OCI-LY7 (cell line): ENCODE results near the gene AHNAK2. TPM values are rescaled to one million over a fixed set of nuclear protein-coding genes. Genes with fewer than 3 reads are reported as not detected.

Experiments used
- BruUV-seq: library from RNA; stranded (reverse); fragments of 400-500 nt; replicated peaks from 2 replicates; lab custom pipeline; 2021; lab: Mats Ljungman, UMichigan
- CTCF ChIA-PET: fragments of 300-600 bp; sonication (Branson Sonifier 250); formaldehyde crosslinking; loops from one replicate; lab custom pipeline; 2022; ENCODE audit warnings: antibody characterized with exemption; ENCODE audit not compliant: unreplicated experiment; lab: Charles Lee
- POLR2A ChIA-PET: fragments of 300-600 bp; sonication (Branson Sonifier 250); formaldehyde crosslinking; loops from one replicate; lab custom pipeline; 2022; ENCODE audit warnings: antibody characterized with exemption; lab: Charles Lee
- DNase-seq: peaks from one replicate; pipeline ENCODE4 v3.0.0-alpha.2; 2015; ENCODE audit warnings: low spot score
- H2AFZ ChIP-seq: fragments of 200-600 bp; sonication (generic), shearing (Covaris generic); 2 replicates; pipeline ENCODE4 v1.6.1; 2014; ENCODE audit warnings: mild to moderate bottlenecking, antibody characterized with exemption, low read length, moderate library complexity
- H3K27ac ChIP-seq: fragments of 200-600 bp; sonication (generic); 2 replicates; pipeline ENCODE4 v1.5.1; 2014; ENCODE audit warnings: mixed run types, low read depth, mild to moderate bottlenecking, moderate library complexity, low read length, inconsistent platforms; ENCODE audit not compliant: poor library complexity, severe bottlenecking
- H3K36me3 ChIP-seq: fragments of 200-600 bp; sonication (generic); 2 replicates; pipeline ENCODE4 v1.6.1; 2014; ENCODE audit warnings: mild to moderate bottlenecking, antibody characterized with exemption, low read length, moderate library complexity, mixed read lengths; ENCODE audit not compliant: insufficient read depth
- H3K4me1 ChIP-seq: fragments of 200-600 bp; sonication (generic); 2 replicates; pipeline ENCODE4 v1.5.1; 2014; ENCODE audit warnings: mild to moderate bottlenecking, low read length; ENCODE audit not compliant: insufficient read depth, poor library complexity, severe bottlenecking
- H3K4me2 ChIP-seq: fragments of 200-600 bp; sonication (generic); 2 replicates; pipeline ENCODE4 v1.6.1; 2014; ENCODE audit warnings: mild to moderate bottlenecking, low read length
- H3K4me3 ChIP-seq: fragments of 200-600 bp; sonication (generic); 2 replicates; pipeline ENCODE4 v1.5.1; 2014; ENCODE audit warnings: mild to moderate bottlenecking, low read depth, low read length; ENCODE audit not compliant: poor library complexity, severe bottlenecking
- H3K79me2 ChIP-seq: fragments of 200-600 bp; sonication (generic); 2 replicates; pipeline ENCODE4 v1.6.1; 2016; ENCODE audit warnings: low read depth, mild to moderate bottlenecking, low read length, moderate library complexity, mixed read lengths; ENCODE audit not compliant: insufficient read depth
- H3K9me2 ChIP-seq: fragments of 200-600 bp; sonication (generic); 2 replicates; pipeline ENCODE4 v1.6.1; 2016; ENCODE audit warnings: mild to moderate bottlenecking, low read length, mixed read lengths; ENCODE audit not compliant: insufficient read depth
- H3K9me3 ChIP-seq: fragments of 200-600 bp; sonication (generic); 2 replicates; pipeline ENCODE4 v1.6.1; 2014; ENCODE audit warnings: mild to moderate bottlenecking, mixed run types, low read length, mixed read lengths
- H4K20me1 ChIP-seq: fragments of 200-600 bp; sonication (generic); 2 replicates; pipeline ENCODE4 v1.6.1; 2014; ENCODE audit warnings: mild to moderate bottlenecking, antibody characterized with exemption, low read length, moderate library complexity, mixed read lengths; ENCODE audit not compliant: insufficient read depth
- CTCF ChIP-seq: fragments of 200-600 bp; sonication (generic); conservative IDR thresholded peaks from 2 replicates; pipeline ENCODE4 v1.5.1; 2014; ENCODE audit warnings: mild to moderate bottlenecking, antibody characterized with exemption, low read length, moderate library complexity, mixed read lengths
- EZH2phosphoT487 ChIP-seq: fragments of 200-600 bp; sonication (generic); IDR thresholded peaks from 2 replicates; pipeline ENCODE4 v1.6.1; 2018; ENCODE audit warnings: low read depth, borderline replicate concordance, mild to moderate bottlenecking, mixed run types, antibody characterized with exemption, low read length, moderate library complexity, mixed read lengths
- intact Hi-C: fragments of 100-400 bp; cut with micrococcal nuclease; formaldehyde crosslinking; loops from one replicate; pipeline ENCODE4 v1.10.0; 2022; ENCODE audit not compliant: unreplicated experiment
- total RNA-seq, 2 experiments: library from RNA; depleted of rRNA in 1 of 2; stranded (reverse); fragments of >200 nt in 1 of 2; shearing (Covaris generic) in 1 of 2; gene quantifications; 2 replicates each; pipeline ENCODE4 v1.2.3, GENCODE V29; 2014 to 2022

Gene AHNAK2
- total RNA-seq, 2 experiments from 2014 or later, result 0.61 TPM; not detected in 1

- Histone ChIP-seq H4K20me1 (no peaks in the 10 kb centered on the region), H3K4me3 (no peak overlapping the region), H3K4me1 (peaks cover 5% of the 10 kb centered on the region), H3K36me3 (no peaks in the 10 kb centered on the region), H3K79me2 (no peaks in the 10 kb centered on the region), H3K9me2 (no peaks in the 10 kb centered on the region), H3K27ac (no peak overlapping the region), H2AFZ (no peak overlapping the region), H3K4me2 (no peak overlapping the region), H3K9me3 (no peaks in the 10 kb centered on the region)
- no peak for DNase-seq
- BruUV-seq, result no TSS peak
- intact Hi-C loops, result no loop called here
- POLR2A ChIA-PET, result no interaction called here
- no peak for TF ChIP-seq CTCF
- TF ChIP-seq EZH2phosphoT487, result no peak
- CTCF ChIA-PET, result no interaction called here
Observed at GRCh38 chr14:104917993-104918392, 60.2 kb downstream of the AHNAK2 start.

GRCh38 chr14:104917116-104917515 is 61.1 kb downstream of the AHNAK2 start:
- Histone ChIP-seq H3K4me1 (no peaks in the 10 kb centered on the region), H3K4me2 (no peak overlapping the region), H3K36me3 (no peaks in the 10 kb centered on the region), H3K79me2 (no peaks in the 10 kb centered on the region), H3K27ac (no peak overlapping the region), H3K4me3 (no peak overlapping the region), H4K20me1 (no peaks in the 10 kb centered on the region), H2AFZ (no peak overlapping the region), H3K9me3 (no peaks in the 10 kb centered on the region; the same call in 1 of the 2 replicates), H3K9me2 (no peaks in the 10 kb centered on the region)
- CTCF ChIA-PET, result no interaction called here
- TF ChIP-seq CTCF (no peak), EZH2phosphoT487 (no peak)
- BruUV-seq, result no TSS peak
- intact Hi-C loops, result no loop called here
- no peak for DNase-seq
- POLR2A ChIA-PET, result no interaction called here

GRCh38 chr14:104913435-104913834 is 64.7 kb downstream of the AHNAK2 start:
- Histone ChIP-seq H3K79me2 (no peaks in the 10 kb centered on the region), H3K9me3 (no peaks in the 10 kb centered on the region; the same call in 1 of the 2 replicates), H3K4me1 (no peaks in the 10 kb centered on the region), H3K4me2 (no peak overlapping the region), H3K27ac (no peak overlapping the region), H2AFZ (no peak overlapping the region), H4K20me1 (no peaks in the 10 kb centered on the region), H3K4me3 (no peak overlapping the region), H3K36me3 (no peaks in the 10 kb centered on the region), H3K9me2 (no peaks in the 10 kb centered on the region)
- TF ChIP-seq CTCF, result no peak
- TF ChIP-seq EZH2phosphoT487, result no peak
- no peak for DNase-seq
- ChIA-PET CTCF (no interaction called here), POLR2A (interaction anchor here (1.7 kb wide), 1 partner anchor 13 kb away, joined by 3 read pairs; no protein-coding TSS in a partner anchor)
- BruUV-seq, result no TSS peak
- intact Hi-C loops, result no loop called here
